ENCODE data around the gene NQO1. TPM values are rescaled to one million over a fixed set of nuclear protein-coding genes. Genes with fewer than 3 reads are reported as not detected.
"Not testable (repeated sequence)": the region's sequence is repeated elsewhere in the genome, so short reads cannot be mapped to it uniquely, and the experiment has no call there.

The NQO1 gene
- total RNA-seq, 2 donors from 2014 or later: 26.5 to 36.6 TPM

- no peaks in the 10 kb centered on the region for H3K27me3 ChIP-seq
- no peak overlapping the region for H3K4me3 ChIP-seq
- peaks cover 0 to 46% of the 10 kb centered on the region in 2 donors for H3K36me3 ChIP-seq (replicated peaks in 1 of 2; ENCODE audit: insufficient read depth in 1 of 2, low read depth in 2 of 2)
- H3K27ac ChIP-seq: peak overlapping the region in 1 of 4 donors; percentile 37
- TF ChIP-seq POLR2A (IDR thresholded peaks at IDR 0.05) (no peak), CTCF (IDR thresholded peaks at IDR 0.05) (no peak)
- intact Hi-C loops (cut with DNase I): no loop called here
- no peaks in the 10 kb centered on the region for H3K4me1 ChIP-seq
- H3K9me3 ChIP-seq: no peaks in the 10 kb centered on the region
- DNase-seq: no peak
- WGBS, 2 donors: 72 to 82% methylated on average over 8 of the region's 8 CpGs
- ATAC-seq: no peak
Observed at GRCh38 chr16:69741519-69741918, 15.2 kb upstream of the NQO1 start.

- DNase-seq: no peak
Observed at GRCh38 chr16:69732101-69732500, 5.7 kb upstream of the NQO1 start.

GRCh38 chr16:69731280-69731679, 4.9 kb upstream of the NQO1 start:
- intact Hi-C loops (cut with DNase I); H3K27ac ChIP-seq; ATAC-seq: not testable (repeated sequence)

More at GRCh38 chr16:69732101-69732500, 5.7 kb upstream of the NQO1 start:
- Histone ChIP-seq H3K9me3 (no peaks in the 10 kb centered on the region), H3K4me3 (no peak overlapping the region), H3K36me3 (replicated peaks in 1 of 2; ENCODE audit: insufficient read depth in 1 of 2, low read depth in 2 of 2) (no peaks in the 10 kb centered on the region), H3K27me3 (no peaks in the 10 kb centered on the region), H3K27ac (no peak overlapping the region), H3K4me1 (peaks cover 2% of the 10 kb centered on the region)
- no peak for ATAC-seq
- intact Hi-C loops (cut with DNase I): no loop called here
- WGBS, 2 donors: 88 to 93% methylated on average over 5 to 6 of the region's 6 CpGs
- TF ChIP-seq CTCF (IDR thresholded peaks at IDR 0.05) (no peak), POLR2A (IDR thresholded peaks at IDR 0.05) (no peak)

DNA sequence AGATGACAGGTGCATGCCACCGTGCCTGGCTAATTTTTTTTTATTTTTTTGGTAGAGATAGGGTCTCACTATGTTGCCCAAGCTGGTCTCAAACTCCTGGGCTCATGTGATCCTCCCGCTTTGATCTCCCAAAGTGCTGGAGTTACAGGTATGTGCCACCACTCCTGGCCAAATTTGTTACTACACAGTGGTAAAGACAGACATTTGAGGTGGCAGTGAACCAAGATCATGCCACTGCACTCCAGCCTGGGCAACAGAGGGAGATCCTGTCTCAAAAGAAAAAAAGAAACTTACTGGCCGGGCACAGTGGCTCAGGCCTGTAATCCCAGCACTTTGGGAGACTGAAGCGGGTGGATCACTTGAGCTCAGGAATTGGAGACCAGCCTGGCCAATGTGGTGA, 2.7 kb upstream of the NQO1 start:
- H3K4me1 ChIP-seq: peaks cover 15% of the 10 kb centered on the region
- H3K27ac ChIP-seq; H3K4me3 ChIP-seq; H3K27me3 ChIP-seq; DNase-seq; H3K9me3 ChIP-seq; H3K36me3 ChIP-seq (replicated peaks in 1 of 2; ENCODE audit: insufficient read depth in 1 of 2, low read depth in 2 of 2); ATAC-seq; intact Hi-C loops (cut with DNase I): not testable (repeated sequence)
- WGBS, 2 donors: 75 to 89% methylated on average over 3 to 4 of the region's 4 CpGs

More at GRCh38 chr16:69731280-69731679, 4.9 kb upstream of the NQO1 start:
- not testable (repeated sequence) for H3K4me3 ChIP-seq; H3K27me3 ChIP-seq; H3K4me1 ChIP-seq; H3K9me3 ChIP-seq; DNase-seq; H3K36me3 ChIP-seq (replicated peaks in 1 of 2; ENCODE audit: insufficient read depth in 1 of 2, low read depth in 2 of 2)
- 88 to 95% methylated on average over 4 to 5 of the region's 5 CpGs for WGBS, 2 donors

DNA sequence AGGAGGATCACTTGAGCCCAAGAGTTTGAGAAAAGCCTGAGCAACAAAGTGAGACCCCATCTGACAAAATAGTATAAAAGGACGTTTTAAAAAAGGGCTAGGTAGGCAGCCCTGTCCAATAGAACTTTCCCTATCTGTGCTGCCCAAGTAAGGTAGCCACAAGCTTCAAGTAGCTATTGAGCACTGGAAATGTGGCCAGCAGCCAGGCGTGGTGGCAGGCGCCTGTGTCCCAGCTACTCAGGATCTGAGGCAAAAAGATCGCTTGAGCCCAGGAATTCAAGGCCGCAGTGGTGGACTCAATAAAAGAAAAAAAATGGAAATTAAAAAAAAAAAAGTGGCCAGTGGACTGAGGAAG, 1.5 kb upstream of the NQO1 start:
- no peak for ATAC-seq
- DNase-seq: peak in 1 of 4 donors; percentile 41
- intact Hi-C loops (cut with DNase I): no loop called here

More for the DNA sequence above, 1.5 kb upstream of the NQO1 start:
- H3K36me3 ChIP-seq (replicated peaks in 1 of 2; ENCODE audit: insufficient read depth in 1 of 2, low read depth in 2 of 2): no peaks in the 10 kb centered on the region
- TF ChIP-seq POLR2A (IDR thresholded peaks at IDR 0.05): no peak
- no peak for TF ChIP-seq CTCF (IDR thresholded peaks at IDR 0.05)
- no peak overlapping the region for H3K4me3 ChIP-seq
- 60 to 78% methylated on average over 5 of the region's 5 CpGs for WGBS, 2 donors
- no peaks in the 10 kb centered on the region for H3K27me3 ChIP-seq
- H3K27ac ChIP-seq: no peak overlapping the region
- H3K9me3 ChIP-seq: no peaks in the 10 kb centered on the region
- peaks cover 15% of the 10 kb centered on the region for H3K4me1 ChIP-seq

Measured in body of pancreas (tissue), 4 donors.